ENCODE results near the gene MRPS26. TPM values are rescaled to one million over a fixed set of nuclear protein-coding genes. Genes with fewer than 3 reads are reported as not detected.

Gene MRPS26
- total RNA-seq, 2 experiments from 2014 or later, result 63.6 to 70.0 TPM

DNA sequence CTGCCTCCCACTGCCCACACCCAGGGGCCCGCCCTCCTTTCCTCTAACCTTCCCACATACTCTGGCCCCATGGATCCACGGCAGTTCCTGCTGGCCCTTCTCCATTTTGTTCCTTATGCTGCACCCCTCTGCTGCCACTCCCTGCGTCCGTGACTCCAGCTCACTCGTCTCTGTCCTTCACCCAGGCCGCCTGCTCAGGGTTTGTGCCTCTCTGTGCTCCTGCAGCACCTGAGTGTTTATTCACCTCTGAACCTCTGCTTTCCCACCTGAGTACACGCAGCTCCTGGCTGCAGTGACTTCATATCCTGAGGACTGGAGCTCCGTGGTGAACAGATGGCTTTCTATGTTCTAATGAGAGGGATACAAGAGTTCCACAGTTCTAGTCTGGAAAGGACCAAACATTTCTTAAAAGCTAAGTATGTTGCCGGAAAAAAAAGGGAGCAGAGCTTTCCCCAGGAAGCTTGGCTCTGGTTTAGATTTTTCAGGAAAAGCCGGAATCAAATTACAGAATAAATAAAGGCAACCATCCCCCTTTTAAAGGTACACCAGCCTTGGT is 3.9 kb upstream of the MRPS26 start:
- H3K36me3 Mint-ChIP-seq (ENCODE audit: low read depth), result peaks cover 13% of the 10 kb centered on the region
- H3K9me3 Mint-ChIP-seq, result no peaks in the 10 kb centered on the region
- no peak for DNase-seq
- no peak for ATAC-seq
- H3K4me3 Mint-ChIP-seq, result no peak overlapping the region
- peaks cover 8% of the 10 kb centered on the region for H3K4me1 Mint-ChIP-seq (ENCODE audit: low read depth)
- TF ChIP-seq, protein P1, sequence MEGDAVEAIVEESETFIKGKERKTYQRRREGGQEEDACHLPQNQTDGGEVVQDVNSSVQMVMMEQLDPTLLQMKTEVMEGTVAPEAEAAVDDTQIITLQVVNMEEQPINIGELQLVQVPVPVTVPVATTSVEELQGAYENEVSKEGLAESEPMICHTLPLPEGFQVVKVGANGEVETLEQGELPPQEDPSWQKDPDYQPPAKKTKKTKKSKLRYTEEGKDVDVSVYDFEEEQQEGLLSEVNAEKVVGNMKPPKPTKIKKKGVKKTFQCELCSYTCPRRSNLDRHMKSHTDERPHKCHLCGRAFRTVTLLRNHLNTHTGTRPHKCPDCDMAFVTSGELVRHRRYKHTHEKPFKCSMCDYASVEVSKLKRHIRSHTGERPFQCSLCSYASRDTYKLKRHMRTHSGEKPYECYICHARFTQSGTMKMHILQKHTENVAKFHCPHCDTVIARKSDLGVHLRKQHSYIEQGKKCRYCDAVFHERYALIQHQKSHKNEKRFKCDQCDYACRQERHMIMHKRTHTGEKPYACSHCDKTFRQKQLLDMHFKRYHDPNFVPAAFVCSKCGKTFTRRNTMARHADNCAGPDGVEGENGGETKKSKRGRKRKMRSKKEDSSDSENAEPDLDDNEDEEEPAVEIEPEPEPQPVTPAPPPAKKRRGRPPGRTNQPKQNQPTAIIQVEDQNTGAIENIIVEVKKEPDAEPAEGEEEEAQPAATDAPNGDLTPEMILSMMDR (IDR thresholded peaks at IDR 0.05), result no peak
- no peak overlapping the region for H3K27ac Mint-ChIP-seq
- intact Hi-C loops (cut with micrococcal nuclease), result no loop called here
- POLR2A ChIA-PET, result interaction anchor here (2.0 kb wide), 1 partner anchor 12 kb away, joined by 4 read pairs; no protein-coding TSS in a partner anchor
- H3K27me3 Mint-ChIP-seq, result no peaks in the 10 kb centered on the region
- CTCF ChIA-PET, result interaction anchor here (0.8 to 2.1 kb wide), 3 partner anchors 12 to 55 kb away, joined by 3 to 9 read pairs (median 3); no protein-coding TSS in a partner anchor

DNA sequence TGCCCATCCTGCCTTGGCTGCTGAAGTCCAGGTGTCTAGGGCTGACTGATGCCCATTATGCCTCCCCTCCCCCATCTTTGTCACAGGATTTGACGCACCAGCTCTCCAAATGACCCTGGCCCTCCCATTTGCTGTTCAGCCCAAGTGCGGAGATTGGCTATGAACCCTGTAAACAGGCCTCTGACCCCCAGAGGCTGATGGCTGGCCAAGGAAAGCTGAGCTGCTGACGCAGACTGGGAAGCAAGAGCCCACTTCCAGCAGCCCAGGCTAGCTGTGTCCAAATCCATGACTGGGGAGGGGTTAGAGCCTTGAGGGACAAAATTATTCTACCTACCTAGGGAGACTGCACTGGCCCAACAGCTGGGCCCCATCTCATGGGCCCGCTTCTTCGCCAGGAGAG is 3.2 kb upstream of the MRPS26 start:
- ATAC-seq (no peak), DNase-seq (no peak)
- H3K36me3 Mint-ChIP-seq (ENCODE audit: low read depth), result peaks cover 19% of the 10 kb centered on the region
- no peak overlapping the region for H3K27ac Mint-ChIP-seq
- ChIA-PET POLR2A (interaction anchor here (0.7 to 2.0 kb wide), 2 partner anchors 13 to 28 kb away, joined by 3 to 4 read pairs; no protein-coding TSS in a partner anchor), CTCF (interaction anchor here (2.1 kb wide), 1 partner anchor 11 kb away, joined by 9 read pairs; no protein-coding TSS in a partner anchor)
- TF ChIP-seq, protein P1 (IDR thresholded peaks at IDR 0.05), result no peak
- H3K4me1 Mint-ChIP-seq (ENCODE audit: low read depth), result peaks cover 13% of the 10 kb centered on the region
- intact Hi-C loops (cut with micrococcal nuclease), result no loop called here
- no peak overlapping the region for H3K4me3 Mint-ChIP-seq
- no peaks in the 10 kb centered on the region for H3K27me3 Mint-ChIP-seq
- H3K9me3 Mint-ChIP-seq, result no peaks in the 10 kb centered on the region

DNA sequence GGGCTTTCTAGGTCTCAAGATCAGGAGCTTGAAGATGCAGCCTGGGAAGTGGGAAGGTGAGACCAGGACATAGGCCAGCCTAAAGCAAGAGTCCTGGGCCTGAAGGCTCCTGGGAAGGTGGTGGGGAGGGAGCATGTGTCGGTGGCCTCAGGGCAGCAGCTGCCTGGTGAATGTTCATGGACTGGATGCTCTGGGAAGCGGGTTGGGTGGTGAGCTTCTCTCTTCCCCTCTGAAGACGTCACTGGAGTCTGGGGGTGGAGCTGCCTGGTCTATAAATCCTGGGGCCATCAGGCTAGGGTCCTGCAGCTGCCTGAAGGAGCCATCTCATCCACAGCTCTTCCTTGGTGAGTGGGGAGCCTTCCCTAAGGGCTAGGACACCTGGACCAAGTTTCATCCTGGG is 2.5 kb upstream of the MRPS26 start, which contains the start of gene GNRH2:
GNRH2 (plus strand) TSS at position 301 of the 400 bp plus-strand sequence. CDS start 793 bp downstream, outside the sequence.
- intact Hi-C loops (cut with micrococcal nuclease), result no loop called here
- ChIA-PET POLR2A (interaction anchor here (2.0 kb wide), 1 partner anchor 13 kb away, joined by 4 read pairs; no protein-coding TSS in a partner anchor), CTCF (interaction anchor here (1.4 to 2.1 kb wide), 2 partner anchors 10 to 177 kb away, joined by 3 to 9 read pairs; no protein-coding TSS in a partner anchor)

DNA sequence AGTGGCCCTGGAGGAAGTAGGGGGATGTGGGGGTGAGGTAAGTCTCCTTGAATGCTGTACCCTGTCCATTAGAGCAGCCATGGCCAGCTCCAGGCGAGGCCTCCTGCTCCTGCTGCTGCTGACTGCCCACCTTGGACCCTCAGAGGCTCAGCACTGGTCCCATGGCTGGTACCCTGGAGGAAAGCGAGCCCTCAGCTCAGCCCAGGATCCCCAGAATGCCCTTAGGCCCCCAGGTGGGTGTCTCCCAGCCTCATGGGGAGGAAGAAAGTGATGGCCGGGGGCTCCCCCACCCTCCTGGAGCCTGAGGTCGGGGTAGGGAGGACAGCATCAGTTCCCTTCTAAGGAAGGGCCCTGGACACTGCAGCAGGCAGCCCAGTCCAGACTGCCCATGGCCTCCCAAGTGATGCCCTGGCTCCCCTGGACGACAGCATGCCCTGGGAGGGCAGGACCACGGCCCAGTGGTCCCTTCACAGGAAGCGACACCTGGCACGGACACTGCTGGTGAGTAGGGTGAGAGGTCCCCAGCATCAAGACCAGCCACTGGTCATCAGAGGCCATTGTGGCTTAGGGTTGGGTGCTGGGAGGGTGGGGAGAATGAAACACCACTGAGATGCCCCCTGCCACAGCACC is 1.4 kb upstream of the MRPS26 start:
- intact Hi-C loops (cut with micrococcal nuclease), result no loop called here
- CTCF ChIA-PET, result interaction anchor here (1.4 kb wide), 1 partner anchor 178 kb away, joined by 3 read pairs; no protein-coding TSS in a partner anchor
- POLR2A ChIA-PET, result interaction anchor here (0.8 to 1.6 kb wide), 3 partner anchors 9 to 390 kb away, joined by 3 read pairs; no protein-coding TSS in a partner anchor
- Mint-ChIP-seq H3K4me1 (ENCODE audit: low read depth) (peaks cover 16% of the 10 kb centered on the region), H3K27me3 (no peaks in the 10 kb centered on the region), H3K27ac (no peak overlapping the region), H3K9me3 (no peaks in the 10 kb centered on the region), H3K36me3 (ENCODE audit: low read depth) (peaks cover 25% of the 10 kb centered on the region), H3K4me3 (no peak overlapping the region)
- ATAC-seq (no peak), DNase-seq (no peak)
- TF ChIP-seq, protein P1 (IDR thresholded peaks at IDR 0.05), result no peak

More for the DNA sequence above, 2.5 kb upstream of the MRPS26 start, which contains the start of gene GNRH2:
- ATAC-seq (no peak), DNase-seq (no peak)
- Mint-ChIP-seq H3K4me1 (ENCODE audit: low read depth) (peaks cover 16% of the 10 kb centered on the region), H3K4me3 (no peak within 1 kb of the TSS), H3K36me3 (ENCODE audit: low read depth) (peaks cover 24% of the 10 kb centered on the region), H3K27ac (no peak within 1 kb of the TSS), H3K27me3 (no peaks in the 10 kb centered on the region), H3K9me3 (no peaks in the 10 kb centered on the region)
- TF ChIP-seq, protein P1 (IDR thresholded peaks at IDR 0.05), result no peak
